Loucy (cell line): Measurements from ENCODE around the gene ADGRG7.

Experiments
- H2AFZ ChIP-seq: fragments of 200-600 bp; sonication (generic); 2 replicates; pipeline ENCODE4 v1.6.0; 2016; ENCODE audit warnings: antibody characterized with exemption, mild to moderate bottlenecking, low read length, moderate library complexity
- H3F3A ChIP-seq: fragments of 200-600 bp; 2 replicates; pipeline ENCODE4 v1.6.0; 2016; ENCODE audit warnings: antibody characterized with exemption, low read depth, mild to moderate bottlenecking
- H3K27me3 ChIP-seq: fragments of 200-600 bp; sonication (generic); 2 replicates; pipeline ENCODE4 v1.6.1; 2014; ENCODE audit warnings: low read length, mild to moderate bottlenecking; ENCODE audit not compliant: insufficient read depth, poor library complexity, severe bottlenecking
- H3K36me3 ChIP-seq: fragments of 200-600 bp; sonication (generic); 2 replicates; pipeline ENCODE4 v1.6.1; 2016; ENCODE audit warnings: low read length; ENCODE audit not compliant: insufficient read depth
- H3K4me1 ChIP-seq: fragments of 200-600 bp; sonication (generic); 2 replicates; pipeline ENCODE4 v1.5.1; 2014; ENCODE audit warnings: low read length, mild to moderate bottlenecking; ENCODE audit not compliant: insufficient read depth, poor library complexity, severe bottlenecking
- H3K4me2 ChIP-seq: fragments of 200-600 bp; sonication (generic); 2 replicates; pipeline ENCODE4 v1.6.0; 2014; ENCODE audit warnings: antibody characterized with exemption, low read length, low read depth, mild to moderate bottlenecking; ENCODE audit not compliant: poor library complexity, severe bottlenecking
- H3K4me3 ChIP-seq: fragments of 200-600 bp; sonication (generic); 2 replicates; pipeline ENCODE4 v1.5.1; 2014; ENCODE audit warnings: low read length, mild to moderate bottlenecking, mixed read lengths; ENCODE audit not compliant: poor library complexity, severe bottlenecking
- H3K79me2 ChIP-seq: fragments of 200-600 bp; sonication (generic); 2 replicates; pipeline ENCODE4 v1.6.1; 2014; ENCODE audit warnings: low read length; ENCODE audit not compliant: insufficient read depth
- H3K9ac ChIP-seq: fragments of 200-600 bp; sonication (generic); 2 replicates; pipeline ENCODE4 v1.6.0; 2014; ENCODE audit warnings: mild to moderate bottlenecking, low read depth, low read length, moderate library complexity; ENCODE audit not compliant: poor library complexity, severe bottlenecking
- H3K9me2 ChIP-seq: fragments of 200-600 bp; sonication (generic); replicated peaks from 2 replicates; pipeline ENCODE4 v1.6.1; 2016; ENCODE audit warnings: low read depth, low read length, mixed read lengths
- H3K9me3 ChIP-seq: fragments of 200-600 bp; sonication (generic); 2 replicates; pipeline ENCODE4 v1.6.1; 2014; ENCODE audit warnings: mild to moderate bottlenecking, antibody characterized with exemption, low read length, low read depth; ENCODE audit not compliant: insufficient read depth
- H4K20me1 ChIP-seq: fragments of 200-600 bp; sonication (generic); 2 replicates; pipeline ENCODE4 v1.6.0; 2014; ENCODE audit warnings: antibody characterized with exemption, low read length, mild to moderate bottlenecking; ENCODE audit not compliant: insufficient read depth, poor library complexity, severe bottlenecking
- EZH2phosphoT487 ChIP-seq: fragments of 200-600 bp; IDR thresholded peaks from 2 replicates; pipeline ENCODE4 v1.6.1; 2018; ENCODE audit warnings: antibody characterized with exemption, mild to moderate bottlenecking, moderate library complexity, borderline replicate concordance
- TF ChIP-seq, protein P1 (sequence below): fragments of 200-600 bp; sonication (generic); conservative IDR thresholded peaks from 2 replicates; pipeline ENCODE4 v1.5.1; 2014; ENCODE audit warnings: mild to moderate bottlenecking, antibody characterized with exemption, low read length

The ADGRG7 gene

DNA sequence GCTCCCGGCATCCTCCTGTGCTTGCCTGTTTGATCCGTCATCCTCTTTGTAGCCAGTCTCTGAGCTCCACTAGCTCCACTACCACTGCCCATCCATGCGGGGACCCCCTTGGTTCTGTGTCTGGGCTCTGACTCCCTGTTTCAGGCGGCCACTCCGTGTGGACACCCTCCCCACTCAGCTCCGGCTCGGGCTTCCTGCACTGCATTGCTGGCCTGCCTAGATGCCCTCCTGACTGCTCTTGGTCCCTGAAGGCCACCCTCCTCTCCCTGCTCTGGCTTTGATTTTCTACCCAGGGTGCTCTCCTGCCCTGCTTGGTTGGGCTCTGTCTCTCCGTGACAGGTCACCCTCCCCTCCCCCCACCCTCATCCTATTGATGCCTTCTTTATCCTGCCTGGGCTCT is 4.0 kb upstream of the ADGRG7 start:
- H3K9me3 ChIP-seq = no peaks in the 10 kb centered on the region
- peaks cover 40% of the 10 kb centered on the region for H3K4me1 ChIP-seq
- H3K27me3 ChIP-seq = no peaks in the 10 kb centered on the region
- H3K9ac ChIP-seq = no peak overlapping the region
- no peaks in the 10 kb centered on the region for H4K20me1 ChIP-seq
- H3F3A ChIP-seq = no peaks in the 10 kb centered on the region
- no peak overlapping the region for H2AFZ ChIP-seq
- H3K9me2 ChIP-seq = no peaks in the 10 kb centered on the region
- no peaks in the 10 kb centered on the region for H3K36me3 ChIP-seq
- no peak overlapping the region for H3K4me3 ChIP-seq
- H3K79me2 ChIP-seq = no peaks in the 10 kb centered on the region
- H3K4me2 ChIP-seq = no peak overlapping the region
- TF ChIP-seq, protein P1, sequence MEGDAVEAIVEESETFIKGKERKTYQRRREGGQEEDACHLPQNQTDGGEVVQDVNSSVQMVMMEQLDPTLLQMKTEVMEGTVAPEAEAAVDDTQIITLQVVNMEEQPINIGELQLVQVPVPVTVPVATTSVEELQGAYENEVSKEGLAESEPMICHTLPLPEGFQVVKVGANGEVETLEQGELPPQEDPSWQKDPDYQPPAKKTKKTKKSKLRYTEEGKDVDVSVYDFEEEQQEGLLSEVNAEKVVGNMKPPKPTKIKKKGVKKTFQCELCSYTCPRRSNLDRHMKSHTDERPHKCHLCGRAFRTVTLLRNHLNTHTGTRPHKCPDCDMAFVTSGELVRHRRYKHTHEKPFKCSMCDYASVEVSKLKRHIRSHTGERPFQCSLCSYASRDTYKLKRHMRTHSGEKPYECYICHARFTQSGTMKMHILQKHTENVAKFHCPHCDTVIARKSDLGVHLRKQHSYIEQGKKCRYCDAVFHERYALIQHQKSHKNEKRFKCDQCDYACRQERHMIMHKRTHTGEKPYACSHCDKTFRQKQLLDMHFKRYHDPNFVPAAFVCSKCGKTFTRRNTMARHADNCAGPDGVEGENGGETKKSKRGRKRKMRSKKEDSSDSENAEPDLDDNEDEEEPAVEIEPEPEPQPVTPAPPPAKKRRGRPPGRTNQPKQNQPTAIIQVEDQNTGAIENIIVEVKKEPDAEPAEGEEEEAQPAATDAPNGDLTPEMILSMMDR = no peak
- no peak for TF ChIP-seq EZH2phosphoT487

DNA sequence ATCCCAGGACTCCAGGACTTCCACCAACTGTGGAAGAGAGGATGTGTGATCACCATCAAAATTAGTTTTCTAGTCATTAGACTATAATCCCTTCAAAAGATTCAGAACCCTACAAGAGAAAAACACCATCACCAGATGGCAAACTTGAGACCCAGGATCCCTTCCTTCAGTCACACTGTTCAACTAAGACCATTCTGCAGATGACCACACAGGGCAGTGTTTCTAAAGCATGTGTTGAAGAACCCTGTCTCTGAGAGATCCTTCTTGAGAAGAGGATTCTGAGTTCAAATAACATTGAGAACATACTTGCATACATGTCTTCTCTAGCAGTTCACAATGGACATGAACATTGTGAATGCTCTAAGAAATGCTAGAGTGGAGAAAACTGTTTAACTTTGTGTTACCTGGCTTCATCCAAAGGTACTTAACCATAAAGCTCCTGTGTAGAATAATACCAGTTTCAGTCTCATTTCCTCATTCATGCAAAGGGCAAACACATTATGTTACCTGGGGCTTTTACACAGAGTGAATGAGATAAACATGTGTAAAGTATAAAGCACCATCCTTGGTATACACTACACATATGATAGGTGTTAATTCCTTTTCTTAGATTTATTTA is 2.4 kb upstream of the ADGRG7 start:
- Histone ChIP-seq H3K36me3 (no peaks in the 10 kb centered on the region), H4K20me1 (no peaks in the 10 kb centered on the region), H3K9ac (no peak overlapping the region), H3K27me3 (no peaks in the 10 kb centered on the region), H3K4me1 (peaks cover 30% of the 10 kb centered on the region), H3K9me2 (no peaks in the 10 kb centered on the region), H3F3A (no peaks in the 10 kb centered on the region), H3K4me2 (no peak overlapping the region), H3K9me3 (no peaks in the 10 kb centered on the region), H3K79me2 (no peaks in the 10 kb centered on the region), H3K4me3 (no peak overlapping the region), H2AFZ (no peak overlapping the region)
- TF ChIP-seq EZH2phosphoT487 = no peak
- TF ChIP-seq, protein P1 = peak; percentile 47

DNA sequence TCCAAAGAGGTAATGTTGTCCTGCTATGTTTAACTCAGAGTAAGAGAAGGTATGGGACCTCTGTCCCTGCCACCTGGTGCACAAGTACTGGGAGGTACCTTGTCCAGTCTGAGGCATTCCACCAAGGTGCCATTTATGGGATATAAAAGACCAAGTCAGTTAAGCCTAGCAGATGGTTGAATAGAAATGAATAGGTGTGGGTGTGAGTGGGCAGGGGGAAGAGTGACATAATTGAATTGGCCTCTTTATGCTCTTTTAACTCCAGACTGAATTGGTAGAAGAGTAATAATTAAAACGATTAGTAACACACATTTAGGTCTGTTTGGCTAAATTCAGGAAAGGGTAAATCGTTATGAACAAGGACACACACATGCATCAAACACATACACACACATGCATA is 562 bp downstream of the ADGRG7 start:
- H3F3A ChIP-seq = no peaks in the 10 kb centered on the region
- H3K9me2 ChIP-seq = no peaks in the 10 kb centered on the region
- TF ChIP-seq EZH2phosphoT487 = no peak
- TF ChIP-seq, protein P1 = no peak
- H3K4me3 ChIP-seq = no peak overlapping the region
- no peak overlapping the region for H2AFZ ChIP-seq
- peaks cover 23% of the 10 kb centered on the region for H3K4me1 ChIP-seq
- no peaks in the 10 kb centered on the region for H3K9me3 ChIP-seq
- H3K4me2 ChIP-seq = peak overlapping the region; percentile 29
- H4K20me1 ChIP-seq = no peaks in the 10 kb centered on the region
- no peaks in the 10 kb centered on the region for H3K27me3 ChIP-seq
- H3K9ac ChIP-seq = no peak overlapping the region
- no peaks in the 10 kb centered on the region for H3K36me3 ChIP-seq
- H3K79me2 ChIP-seq = no peaks in the 10 kb centered on the region
